ENCODE measurements around the gene GCNA. TPM values are rescaled to one million over a fixed set of nuclear protein-coding genes. Genes with fewer than 3 reads are reported as not detected.

Gene GCNA
- total and polyA plus RNA-seq, 2 donors (not counting 1 experiment from before 2014, with no cell fraction given) = 0.74 to 2.3 TPM

- Histone ChIP-seq H3K4me1 (ENCODE audit: control insufficient read depth, extremely low read depth, insufficient read depth, low read length) (peaks cover 3% of the 10 kb centered on the region), H4K20me1 (ENCODE audit: control insufficient read depth, extremely low read depth, insufficient read depth, low read length) (no peaks in the 10 kb centered on the region), H3K27me3 (ENCODE audit: control insufficient read depth, insufficient read depth, low read length) (no peaks in the 10 kb centered on the region), H2AFZ (ENCODE audit: low read length) (no peak overlapping the region), H3K4me2 (ENCODE audit: extremely low read depth, insufficient read depth, low read length) (no peak overlapping the region), H3K79me2 (ENCODE audit: control insufficient read depth, insufficient read depth, low read length) (no peaks in the 10 kb centered on the region), H3K9ac (ENCODE audit: insufficient read depth, low read length) (no peak overlapping the region), H3K36me3 (ENCODE audit: control insufficient read depth, insufficient read depth, low read length) (no peaks in the 10 kb centered on the region), H3K27ac (ENCODE audit: insufficient read depth, low read length) (no peak overlapping the region), H3K4me3 (replicated peaks in 1 of 4; ENCODE audit: control extremely low read depth in 1 of 4, insufficient read depth in 1 of 4, low read depth in 3 of 4, low read length in 4 of 4) (no peak overlapping the region), H3K9me3 (ENCODE audit: control insufficient read depth, insufficient read depth, low read depth, low read length) (no peaks in the 10 kb centered on the region)
- TF ChIP-seq CTCF (conservative IDR thresholded peaks at IDR 0.05 in 1 of 2, IDR thresholded peaks at IDR 0.05 in 1 of 2; ENCODE audit: low read depth in 1 of 2, low read length in 2 of 2) = no peak
- TF ChIP-seq EZH2 (IDR thresholded peaks at IDR 0.05; ENCODE audit: low read length, missing control alignments) = no peak
- DNase-seq (ENCODE audit: low read depth in 2 of 2) = no peak
Measured at GRCh38 chrX:71622032-71622575, 43.9 kb downstream of the GCNA start.

GRCh38 chrX:71622576-71623450, 44.6 kb downstream of the GCNA start:
- no peak overlapping the region for H3K4me3 ChIP-seq (replicated peaks in 1 of 4; ENCODE audit: control extremely low read depth in 1 of 4, insufficient read depth in 1 of 4, low read depth in 3 of 4, low read length in 4 of 4)
- no peak overlapping the region for H3K9ac ChIP-seq (ENCODE audit: insufficient read depth, low read length)
- no peaks in the 10 kb centered on the region for H3K9me3 ChIP-seq (ENCODE audit: control insufficient read depth, insufficient read depth, low read depth, low read length)
- no peak overlapping the region for H2AFZ ChIP-seq (ENCODE audit: low read length)
- no peak overlapping the region for H3K4me2 ChIP-seq (ENCODE audit: extremely low read depth, insufficient read depth, low read length)
- peak overlapping the region; percentile 10 for H3K27ac ChIP-seq (ENCODE audit: insufficient read depth, low read length)
- H3K27me3 ChIP-seq (ENCODE audit: control insufficient read depth, insufficient read depth, low read length) = no peaks in the 10 kb centered on the region
- no peaks in the 10 kb centered on the region for H3K36me3 ChIP-seq (ENCODE audit: control insufficient read depth, insufficient read depth, low read length)
- peaks cover 3% of the 10 kb centered on the region for H3K4me1 ChIP-seq (ENCODE audit: control insufficient read depth, extremely low read depth, insufficient read depth, low read length)
- H4K20me1 ChIP-seq (ENCODE audit: control insufficient read depth, extremely low read depth, insufficient read depth, low read length) = no peaks in the 10 kb centered on the region
- DNase-seq (ENCODE audit: low read depth in 2 of 2) = peak; percentile 66 to 72
- no peak for TF ChIP-seq EZH2 (IDR thresholded peaks at IDR 0.05; ENCODE audit: low read length, missing control alignments)
- TF ChIP-seq CTCF (conservative IDR thresholded peaks at IDR 0.05 in 1 of 2, IDR thresholded peaks at IDR 0.05 in 1 of 2; ENCODE audit: low read depth in 1 of 2, low read length in 2 of 2) = peak in 1 of 2 donors; percentile 19
- H3K79me2 ChIP-seq (ENCODE audit: control insufficient read depth, insufficient read depth, low read length) = no peaks in the 10 kb centered on the region

GRCh38 chrX:71623714-71624113, 45.5 kb downstream of the GCNA start:
- no peaks in the 10 kb centered on the region for H4K20me1 ChIP-seq (ENCODE audit: control insufficient read depth, extremely low read depth, insufficient read depth, low read length)
- H3K9ac ChIP-seq (ENCODE audit: insufficient read depth, low read length) = no peak overlapping the region
- no peak for DNase-seq (ENCODE audit: low read depth in 2 of 2)
- H3K79me2 ChIP-seq (ENCODE audit: control insufficient read depth, insufficient read depth, low read length) = no peaks in the 10 kb centered on the region
- no peak overlapping the region for H3K4me2 ChIP-seq (ENCODE audit: extremely low read depth, insufficient read depth, low read length)
- no peaks in the 10 kb centered on the region for H3K36me3 ChIP-seq (ENCODE audit: control insufficient read depth, insufficient read depth, low read length)
- TF ChIP-seq EZH2 (IDR thresholded peaks at IDR 0.05; ENCODE audit: low read length, missing control alignments) = no peak
- TF ChIP-seq CTCF (conservative IDR thresholded peaks at IDR 0.05 in 1 of 2, IDR thresholded peaks at IDR 0.05 in 1 of 2; ENCODE audit: low read depth in 1 of 2, low read length in 2 of 2) = no peak
- peaks cover 3% of the 10 kb centered on the region for H3K4me1 ChIP-seq (ENCODE audit: control insufficient read depth, extremely low read depth, insufficient read depth, low read length)
- H3K4me3 ChIP-seq (replicated peaks in 1 of 4; ENCODE audit: control extremely low read depth in 1 of 4, insufficient read depth in 1 of 4, low read depth in 3 of 4, low read length in 4 of 4) = no peak overlapping the region
- no peak overlapping the region for H3K27ac ChIP-seq (ENCODE audit: insufficient read depth, low read length)
- H3K9me3 ChIP-seq (ENCODE audit: control insufficient read depth, insufficient read depth, low read depth, low read length) = no peaks in the 10 kb centered on the region
- no peak overlapping the region for H2AFZ ChIP-seq (ENCODE audit: low read length)
- no peaks in the 10 kb centered on the region for H3K27me3 ChIP-seq (ENCODE audit: control insufficient read depth, insufficient read depth, low read length)
